SK-MEL-5 (cell line): Measurements from ENCODE around the gene MSL2. TPM values are rescaled to one million over a fixed set of nuclear protein-coding genes. Genes with fewer than 3 reads are reported as not detected.
"Not testable (repeated sequence)": the region's sequence is repeated elsewhere in the genome, so short reads cannot be mapped to it uniquely, and the experiment has no call there.

ENCODE experiments used
- DNase-seq: peaks from one replicate; pipeline ENCODE4 v3.0.0-alpha.2; 2016; ENCODE audit warnings: low read depth, low spot score
- in situ Hi-C: cut with HindIII; loops from 2 replicates; pipeline ENCODE4 v1.10.0; 2016; ENCODE audit warnings: low sequenced_read_pairs, high pct_unique_total_duplicates, low pct_unique_long_range_greater_than_20kb
- polyA plus RNA-seq, 2 experiments: library from polyadenylated mRNA; depleted of rRNA; stranded (reverse); fragments of >200 nt; gene quantifications; 2 replicates each; pipeline ENCODE4 v1.2.3, GENCODE V29; 2015
- total RNA-seq: library from RNA; depleted of rRNA; stranded (reverse); fragments of >200 nt; shearing (Covaris generic); gene quantifications from 2 replicates; pipeline ENCODE4 v1.2.3, GENCODE V29; 2014; rRNA removed

Gene MSL2, protein sequence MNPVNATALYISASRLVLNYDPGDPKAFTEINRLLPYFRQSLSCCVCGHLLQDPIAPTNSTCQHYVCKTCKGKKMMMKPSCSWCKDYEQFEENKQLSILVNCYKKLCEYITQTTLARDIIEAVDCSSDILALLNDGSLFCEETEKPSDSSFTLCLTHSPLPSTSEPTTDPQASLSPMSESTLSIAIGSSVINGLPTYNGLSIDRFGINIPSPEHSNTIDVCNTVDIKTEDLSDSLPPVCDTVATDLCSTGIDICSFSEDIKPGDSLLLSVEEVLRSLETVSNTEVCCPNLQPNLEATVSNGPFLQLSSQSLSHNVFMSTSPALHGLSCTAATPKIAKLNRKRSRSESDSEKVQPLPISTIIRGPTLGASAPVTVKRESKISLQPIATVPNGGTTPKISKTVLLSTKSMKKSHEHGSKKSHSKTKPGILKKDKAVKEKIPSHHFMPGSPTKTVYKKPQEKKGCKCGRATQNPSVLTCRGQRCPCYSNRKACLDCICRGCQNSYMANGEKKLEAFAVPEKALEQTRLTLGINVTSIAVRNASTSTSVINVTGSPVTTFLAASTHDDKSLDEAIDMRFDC
- 13.9 and 17.2 TPM in 2 replicates for total RNA-seq
- 9.7 and 12.4 TPM in 2 replicates for polyA plus RNA-seq (2015; cell fraction: cytosol; rRNA removed)
- 19.1 and 37.0 TPM in 2 replicates for polyA plus RNA-seq (2015; cell fraction: nucleus; rRNA removed)

DNA sequence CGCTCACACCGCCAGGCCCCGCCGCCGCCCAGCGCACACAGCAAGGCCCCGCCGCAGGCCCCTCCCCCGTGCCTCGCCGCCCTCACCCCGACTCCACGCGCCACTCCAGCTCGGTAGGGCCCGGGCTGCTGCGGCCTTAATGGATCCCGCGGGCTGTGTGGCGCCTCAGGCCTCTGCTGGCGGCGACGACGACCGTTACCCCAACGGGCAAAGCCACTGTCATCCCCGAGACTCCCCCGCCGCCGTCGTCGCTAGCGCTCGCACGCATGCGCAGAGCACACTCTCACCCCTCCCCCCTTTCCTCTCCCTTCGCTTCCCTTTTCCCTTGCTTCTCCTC lies at the start of gene MSL2:
TSS of gene MSL2 (minus strand) at position 272 of the 337 bp plus-strand sequence. CDS start 1,222 bp downstream, outside the sequence.
- DNase-seq = no peak
- in situ Hi-C loops = no loop called here

DNA sequence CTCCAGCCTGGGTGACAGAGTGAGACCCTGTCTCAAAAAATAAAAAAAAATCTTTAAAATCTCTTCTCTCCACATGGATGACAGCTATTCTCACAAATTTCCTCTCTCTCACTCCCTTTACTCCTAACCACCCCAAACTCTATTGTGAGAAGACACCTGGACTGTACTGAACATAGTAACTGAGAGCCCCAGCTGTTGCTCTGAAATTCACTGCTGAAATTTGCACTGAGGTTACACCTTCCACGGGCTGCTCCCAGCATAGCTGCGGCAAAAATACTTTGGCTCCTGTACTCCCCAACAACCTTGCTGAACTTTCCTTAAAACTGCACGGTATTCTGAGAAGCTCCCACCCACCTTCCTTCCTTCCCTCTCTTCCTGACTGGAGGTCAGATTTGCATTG lies 49.6 kb upstream of the MSL2 start:
- DNase-seq = no peak
- in situ Hi-C loops = no loop called here

GRCh38 chr3:136239094-136239493 lies 43.0 kb upstream of the MSL2 start:
- in situ Hi-C loops = no loop called here

GRCh38 chr3:136237961-136238649 lies 42.0 kb upstream of the MSL2 start:
- no peak for DNase-seq
- in situ Hi-C loops = no loop called here

More at GRCh38 chr3:136239094-136239493, 43.0 kb upstream of the MSL2 start:
- DNase-seq = no peak

- DNase-seq = no peak
- in situ Hi-C loops = no loop called here
These were observed 41.0 kb upstream of the MSL2 start for GRCh38 chr3:136237103-136237502.

DNA sequence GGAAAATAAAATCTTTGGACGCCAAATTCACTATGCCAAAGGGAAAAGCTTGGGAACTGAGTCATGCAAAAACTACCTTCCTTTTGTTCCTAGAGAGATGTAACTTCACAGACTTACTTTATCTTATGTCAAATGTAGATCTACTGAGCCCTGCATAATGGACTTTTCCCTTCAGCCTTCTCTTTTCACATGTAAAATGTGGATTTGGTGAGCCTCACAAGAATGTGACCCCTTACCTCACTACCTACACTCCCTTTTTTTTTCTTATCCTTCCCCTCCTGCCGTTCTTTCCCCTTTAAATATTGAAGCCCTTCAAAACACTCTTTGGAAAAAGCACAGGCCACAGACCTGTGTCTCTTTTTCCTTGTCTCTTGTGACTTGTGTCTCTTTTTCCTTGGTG lies 40.0 kb upstream of the MSL2 start:
- in situ Hi-C loops = no loop called here

DNA sequence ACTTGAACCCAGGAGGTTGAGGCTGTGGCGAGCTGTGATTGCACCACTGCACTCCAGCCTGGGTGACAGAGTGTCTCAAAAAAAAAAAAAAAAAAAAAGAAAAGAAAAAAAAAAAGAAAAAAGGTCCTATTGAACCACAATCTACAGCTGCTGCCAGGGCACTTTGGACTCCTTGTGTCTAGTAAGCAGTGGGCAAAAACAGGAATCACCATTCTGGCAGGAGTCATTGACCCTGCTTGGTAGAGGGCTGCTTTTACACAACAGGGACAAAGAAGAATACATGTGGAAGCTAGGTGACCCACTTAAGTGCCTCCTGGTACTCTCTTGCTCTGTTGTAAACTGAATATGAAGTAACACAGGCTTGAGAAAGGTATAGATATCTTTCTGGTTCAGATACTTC lies 39.4 kb upstream of the MSL2 start:
- in situ Hi-C loops = no loop called here
- DNase-seq = no peak

More for the DNA sequence above, 40.0 kb upstream of the MSL2 start:
- DNase-seq = no peak

- in situ Hi-C loops = no loop called here
- DNase-seq = no peak
These were observed 36.3 kb upstream of the MSL2 start for GRCh38 chr3:136232413-136232812.

- in situ Hi-C loops, DNase-seq: not testable (repeated sequence)
These were observed 26.6 kb upstream of the MSL2 start for GRCh38 chr3:136222746-136223145.

GRCh38 chr3:136211547-136211946 lies 15.4 kb upstream of the MSL2 start:
- no peak for DNase-seq
- in situ Hi-C loops = no loop called here

DNA sequence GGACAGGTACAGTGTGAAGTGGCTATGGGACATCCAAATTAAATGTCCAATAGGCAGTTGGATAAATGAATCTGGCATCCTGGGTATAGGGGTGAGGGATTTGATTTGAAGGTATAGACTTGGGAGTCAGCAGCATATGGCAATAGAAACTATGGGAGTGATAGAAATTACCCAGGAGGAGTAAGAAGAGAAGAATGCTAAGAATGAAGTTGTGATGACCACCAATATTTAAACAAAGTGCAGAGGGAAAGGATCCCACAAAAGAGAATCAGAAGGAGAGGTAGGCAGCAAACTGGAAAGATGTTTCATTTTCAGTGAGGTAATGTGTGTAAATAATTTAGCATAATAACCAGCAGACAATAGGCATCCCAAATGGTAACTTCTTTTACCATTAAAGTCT lies 13.8 kb upstream of the MSL2 start:
- in situ Hi-C loops = no loop called here
- no peak for DNase-seq

GRCh38 chr3:136207489-136208115 lies 11.5 kb upstream of the MSL2 start:
- in situ Hi-C loops = no loop called here
- DNase-seq = no peak

DNA sequence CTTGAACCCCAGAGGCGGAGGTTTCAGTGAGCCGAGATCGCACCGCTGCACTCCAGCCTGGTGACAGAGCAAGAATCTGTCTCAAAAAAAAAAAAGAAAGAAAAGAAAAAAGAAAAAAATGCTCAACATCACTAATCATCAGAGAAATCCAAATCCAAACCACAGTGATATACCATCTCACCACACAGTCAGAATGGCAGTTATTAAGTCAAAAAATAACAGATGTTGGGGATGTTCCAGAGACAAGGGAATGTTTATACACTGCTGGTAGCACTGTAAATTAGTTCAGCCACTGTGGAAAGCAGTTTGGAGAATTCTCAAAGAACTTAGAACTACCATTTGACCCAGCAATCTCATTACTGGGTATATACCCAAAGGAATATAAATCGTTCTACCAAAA lies 3.1 kb upstream of the MSL2 start:
- in situ Hi-C loops = not testable (repeated sequence)

DNA sequence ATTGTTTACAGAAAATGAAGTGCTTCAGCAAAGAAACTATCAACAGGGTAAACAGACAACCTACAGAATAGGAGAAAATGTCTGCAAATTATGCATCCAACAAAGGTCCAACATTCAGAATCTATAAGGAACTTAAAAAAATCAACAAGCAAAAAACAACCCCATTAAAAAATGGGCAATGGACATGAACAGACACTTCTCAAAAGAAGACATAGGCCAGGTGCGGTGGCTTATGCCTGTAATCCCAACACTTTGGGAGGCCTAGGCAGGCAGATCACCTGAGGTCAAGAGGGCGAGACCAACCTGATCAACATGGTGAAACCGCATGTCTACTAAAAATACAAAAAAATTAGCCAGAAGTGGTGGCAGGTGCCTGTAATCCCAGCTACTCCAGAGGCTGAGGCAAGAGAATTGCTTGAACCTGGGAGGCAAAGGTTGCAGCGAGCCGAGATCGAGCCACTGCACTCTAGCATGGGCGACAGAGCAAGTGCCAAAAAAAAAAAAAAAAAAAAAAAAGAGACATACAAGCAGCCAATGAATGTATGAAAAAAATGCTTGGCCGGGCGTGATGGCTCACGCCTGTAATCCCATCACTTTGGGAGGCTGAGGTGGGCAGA lies 2.4 kb upstream of the MSL2 start:
- in situ Hi-C loops, DNase-seq: not testable (repeated sequence)

More for the DNA sequence above, 3.1 kb upstream of the MSL2 start:
- not testable (repeated sequence) for DNase-seq

GRCh38 chr3:136197159-136197793 lies 1.1 kb upstream of the MSL2 start:
- in situ Hi-C loops = no loop called here
- no peak for DNase-seq

DNA sequence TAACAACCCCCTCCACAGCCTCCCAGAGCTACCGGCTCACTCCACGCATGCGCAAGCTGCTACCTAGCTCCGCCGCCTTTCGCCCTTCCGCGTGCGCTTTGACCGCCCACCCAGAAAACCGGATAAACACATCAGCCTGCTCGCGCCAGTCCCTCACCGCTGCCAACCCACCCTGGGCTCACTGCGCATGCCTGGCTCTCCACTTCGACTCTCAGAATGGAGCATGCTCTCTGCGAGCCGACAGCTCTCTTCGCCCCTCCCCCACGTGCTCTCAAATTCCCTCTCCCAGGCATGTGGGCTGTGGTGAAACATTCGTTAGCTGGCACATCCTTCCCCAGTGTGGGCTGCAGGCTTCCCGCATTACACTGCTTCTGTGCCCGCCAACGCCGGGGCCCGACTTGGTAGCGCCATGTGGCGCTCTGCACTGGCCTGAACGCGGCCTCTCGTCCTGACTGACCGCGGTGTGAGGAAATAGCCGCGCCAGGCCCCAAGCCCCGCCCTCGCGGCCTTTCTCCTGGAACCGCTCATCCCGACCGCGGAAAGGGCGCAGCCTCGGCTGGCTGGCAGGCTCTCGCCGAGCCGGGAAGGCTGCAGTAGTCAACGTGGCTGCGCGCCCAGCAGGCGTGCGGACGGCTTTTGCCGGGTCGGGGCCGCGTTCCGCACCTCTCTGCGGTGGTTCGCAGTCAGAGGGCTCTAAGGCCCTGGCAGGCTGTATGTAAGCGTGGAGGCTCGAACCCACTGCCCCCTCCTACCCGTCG lies 445 bp upstream of the MSL2 start:
- in situ Hi-C loops = no loop called here
- peak; percentile 100 for DNase-seq
